ENCODE measurements around the gene KIF4B.
A peak's percentile ranks its signal among the peaks of the same experiment; 100 is the strongest.
"Not testable (repeated sequence)": the region's sequence is repeated elsewhere in the genome, so short reads cannot be mapped to it uniquely, and the experiment has no call there.

KIF4B gene

GRCh38 chr5:155013526-155013925 is at the start of gene KIF4B:
KIF4B (plus strand) TSS chr5:155013755; CDS start chr5:155013860, 105 bp downstream.
- DNase-seq (ENCODE audit: low spot score): no peak

GRCh38 chr5:154966081-154966841 is 47.3 kb upstream of the KIF4B start:
- no peak for DNase-seq (ENCODE audit: low spot score)

- no peak for DNase-seq (ENCODE audit: low spot score)
Observed at GRCh38 chr5:154966874-154967273, 46.7 kb upstream of the KIF4B start.

- DNase-seq (ENCODE audit: low spot score): peak; percentile 17
Observed at GRCh38 chr5:154967421-154968024, 46.0 kb upstream of the KIF4B start.

- no peak for DNase-seq (ENCODE audit: low spot score)
Observed at GRCh38 chr5:154968953-154969352, 44.6 kb upstream of the KIF4B start.

DNA sequence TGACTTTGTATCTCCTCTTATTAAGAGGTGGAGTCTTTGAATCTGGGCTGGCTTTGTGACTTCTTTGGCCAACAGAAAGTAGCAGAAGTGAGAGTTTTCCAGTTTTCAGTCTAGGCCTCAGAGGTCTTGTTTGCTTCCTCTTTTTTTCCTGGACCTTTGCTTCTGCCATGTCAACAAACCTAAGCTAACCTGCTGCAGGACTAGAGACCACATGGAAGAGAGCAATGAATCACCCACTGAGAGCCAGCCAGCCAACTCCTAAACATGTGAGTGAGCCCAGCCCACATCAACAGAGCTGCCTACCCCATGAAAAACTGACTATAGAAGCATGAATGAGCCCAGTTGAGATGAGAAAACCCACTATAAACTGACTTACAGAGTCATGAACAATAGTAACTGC is 42.8 kb upstream of the KIF4B start:
- DNase-seq (ENCODE audit: low spot score): peak; percentile 11

GRCh38 chr5:154971501-154971900 is 42.1 kb upstream of the KIF4B start:
- no peak for DNase-seq (ENCODE audit: low spot score)

GRCh38 chr5:154972476-154973080 is 41.0 kb upstream of the KIF4B start:
- DNase-seq (ENCODE audit: low spot score): peak; percentile 45

DNA sequence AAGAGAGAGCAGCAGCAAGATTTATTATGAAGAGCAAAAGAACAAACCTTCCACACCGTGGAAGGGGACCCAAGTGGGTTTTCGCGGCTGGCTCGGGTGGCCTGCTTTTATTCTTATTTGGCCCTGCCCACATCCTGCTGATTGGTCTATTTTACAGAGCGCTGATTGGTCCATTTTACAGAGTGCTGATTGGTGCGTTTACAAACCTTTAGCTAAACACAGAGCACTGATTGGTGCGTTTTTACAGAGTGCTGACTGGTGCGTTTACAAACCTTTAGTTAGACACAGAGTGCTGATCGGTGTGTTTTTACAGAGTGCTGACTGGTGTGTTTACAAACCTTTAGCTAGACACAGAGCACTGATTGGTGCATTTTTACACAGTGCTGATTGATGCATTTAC is 37.5 kb upstream of the KIF4B start:
- not testable (repeated sequence) for DNase-seq (ENCODE audit: low spot score)

- no peak for DNase-seq (ENCODE audit: low spot score)
Observed at GRCh38 chr5:154977409-154977808, 36.1 kb upstream of the KIF4B start.

DNA sequence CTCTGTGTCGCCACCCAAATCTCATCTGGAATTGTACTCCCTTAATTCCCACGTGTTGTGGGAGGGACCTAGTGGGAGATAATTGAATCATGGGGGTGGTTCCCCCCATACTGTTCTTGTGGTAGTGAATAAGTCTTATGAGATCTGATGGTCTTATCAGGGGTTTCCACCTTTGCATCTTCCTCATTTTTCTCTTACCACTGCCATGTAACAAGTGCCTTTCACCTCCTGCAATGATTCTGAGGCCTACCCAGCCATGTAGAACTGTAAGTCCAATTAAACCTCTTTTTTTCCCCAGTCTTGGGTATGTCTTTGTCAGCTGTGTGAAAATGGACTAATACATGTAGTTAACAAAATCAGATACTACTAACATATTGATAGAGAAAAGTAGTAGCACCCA is 35.3 kb upstream of the KIF4B start:
- not testable (repeated sequence) for DNase-seq (ENCODE audit: low spot score)

DNA sequence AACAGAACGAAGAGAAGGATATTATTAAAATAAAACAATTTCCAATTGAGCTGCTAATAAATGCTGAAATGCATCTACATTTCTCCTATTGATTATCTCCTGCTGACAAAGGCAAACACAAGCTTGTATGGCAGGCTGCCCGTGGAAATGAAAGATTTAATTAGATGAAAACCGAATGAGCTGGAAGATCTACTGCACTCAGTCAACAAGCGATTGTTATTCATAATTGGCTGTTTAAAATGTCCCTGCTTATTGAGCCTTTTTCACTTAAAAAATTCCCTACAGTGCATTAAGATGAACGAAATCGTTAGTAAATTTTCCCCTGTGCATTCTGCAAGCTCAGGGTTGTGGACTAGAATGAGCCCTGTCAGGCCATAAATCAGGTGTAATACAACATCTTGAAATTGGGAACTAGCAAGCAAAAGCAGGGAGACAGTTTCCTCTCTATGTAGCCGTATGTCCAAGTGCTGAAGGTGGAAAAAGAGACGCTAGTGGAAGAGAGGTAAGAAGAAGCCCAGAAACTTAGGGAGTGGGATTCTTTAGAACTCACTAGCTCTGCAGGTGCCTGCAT is 28.5 kb upstream of the KIF4B start:
- no peak for DNase-seq (ENCODE audit: low spot score)

GRCh38 chr5:154986151-154986550 is 27.4 kb upstream of the KIF4B start:
- DNase-seq (ENCODE audit: low spot score): no peak

GRCh38 chr5:154989626-154990025 is 23.9 kb upstream of the KIF4B start:
- DNase-seq (ENCODE audit: low spot score): no peak

- DNase-seq (ENCODE audit: low spot score): no peak
Observed at GRCh38 chr5:154993461-154993860, 20.1 kb upstream of the KIF4B start.

- DNase-seq (ENCODE audit: low spot score): no peak
Observed at GRCh38 chr5:154995679-154996078, 17.9 kb upstream of the KIF4B start.

DNA sequence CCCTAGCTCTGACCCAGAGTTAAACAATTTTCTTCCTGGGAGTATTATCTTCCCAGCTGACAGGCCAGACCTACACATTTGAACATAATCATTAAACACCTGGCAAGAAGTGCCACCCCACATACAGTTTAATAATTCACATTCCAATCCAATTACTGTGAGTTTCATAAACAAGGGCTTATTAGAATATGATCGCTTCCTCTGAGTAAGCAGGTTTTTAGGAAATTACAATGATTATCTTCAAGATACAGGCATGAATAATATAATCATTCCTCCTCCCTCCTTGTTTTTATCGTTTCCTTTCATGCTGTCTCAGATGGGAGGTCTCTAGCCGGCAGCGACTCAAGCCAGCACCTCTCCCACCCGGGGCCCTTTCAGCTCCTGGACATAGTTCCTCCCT is 15.8 kb upstream of the KIF4B start:
- DNase-seq (ENCODE audit: low spot score): no peak

GRCh38 chr5:154999865-155000264 is 13.7 kb upstream of the KIF4B start:
- no peak for DNase-seq (ENCODE audit: low spot score)

GRCh38 chr5:155001523-155001922 is 12.0 kb upstream of the KIF4B start:
- no peak for DNase-seq (ENCODE audit: low spot score)

GRCh38 chr5:155002722-155003121 is 10.8 kb upstream of the KIF4B start:
- not testable (repeated sequence) for DNase-seq (ENCODE audit: low spot score)

DNA sequence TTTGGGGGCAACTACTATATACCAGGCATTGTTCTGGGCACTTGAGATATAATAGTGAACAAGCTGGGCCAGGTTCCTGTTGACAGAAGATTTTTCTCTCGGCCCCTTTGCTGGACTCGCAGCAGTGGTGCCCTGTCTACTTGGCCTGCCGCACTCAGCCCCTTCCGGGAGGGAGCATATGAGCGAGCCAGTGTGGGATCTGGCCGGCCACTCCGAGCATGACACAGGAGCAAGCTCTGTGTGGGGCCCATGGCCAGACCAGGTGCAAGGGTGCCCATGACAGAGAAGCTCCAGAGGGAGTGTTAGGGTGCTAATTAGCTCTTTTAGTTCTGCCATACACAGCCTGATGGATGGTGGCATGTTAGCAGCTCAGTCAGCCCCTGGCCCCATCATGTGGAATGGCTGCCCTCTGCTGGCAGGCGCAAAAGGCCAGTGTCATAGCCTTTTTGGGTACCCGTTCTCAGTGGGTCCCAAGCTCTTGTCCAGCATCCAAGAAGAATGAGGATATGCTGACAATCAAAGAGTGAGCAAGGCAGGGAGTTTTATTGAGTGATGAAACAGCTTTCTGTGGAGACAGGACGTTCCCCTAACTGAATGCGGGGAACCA is 9.3 kb upstream of the KIF4B start:
- no peak for DNase-seq (ENCODE audit: low spot score)

- DNase-seq (ENCODE audit: low spot score): not testable (repeated sequence)
Observed at GRCh38 chr5:155006265-155006664, 7.3 kb upstream of the KIF4B start.

- no peak for DNase-seq (ENCODE audit: low spot score)
Observed at GRCh38 chr5:155008669-155009068, 4.9 kb upstream of the KIF4B start.

Data from HuH-7 (cell line).